Right lung (tissue), 5 donors: ENCODE data around the gene DSTYK. TPM values are rescaled to one million over a fixed set of nuclear protein-coding genes. Genes with fewer than 3 reads are reported as not detected.

Experiments used
- DNase-seq, 2 donors: peaks; one replicate each; pipeline ENCODE4 v3.0.0-alpha.2; 2013
- polyA plus RNA-seq, 5 donors: library from polyadenylated mRNA; unstranded; fragments of 120-200 nt; gene quantifications; one replicate each; pipeline versions ENCODE4 v1.2.1 to v1.2.3, GENCODE V29; 2013; ENCODE audit warnings: inconsistent platforms in 1 of 5, low replicate concordance in 1 of 5; ENCODE audit not compliant: insufficient read length in 5 of 5, insufficient read depth in 1 of 5

Gene DSTYK
- polyA plus RNA-seq, 5 donors: 13.2 to 18.2 (median 16.1) TPM

GRCh38 chr1:205141236-205142101 is 70.0 kb downstream of the DSTYK start:
- peak; percentile 64 to 74 for DNase-seq

GRCh38 chr1:205140113-205140512 is 71.4 kb downstream of the DSTYK start:
- DNase-seq: no peak

DNA sequence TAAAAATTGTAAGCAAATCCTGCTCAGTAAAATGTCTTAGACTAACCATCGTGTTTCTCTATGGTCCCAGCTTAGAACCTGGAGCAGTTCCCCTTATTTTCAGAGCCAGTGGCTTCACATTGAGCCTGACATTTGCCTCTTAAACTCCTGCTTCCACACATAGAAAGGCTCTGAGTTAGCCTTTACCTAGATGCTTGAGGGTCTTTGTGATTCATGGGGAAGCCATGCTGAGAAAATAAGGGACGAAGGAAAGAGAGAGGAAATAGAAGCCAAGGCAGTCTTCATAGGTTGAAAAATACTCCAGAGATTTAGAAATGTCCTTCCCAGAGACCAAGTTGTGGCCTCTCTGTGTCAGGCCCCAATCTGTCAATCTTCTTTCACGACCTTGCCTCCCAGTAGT is 73.6 kb downstream of the DSTYK start:
- no peak for DNase-seq

- DNase-seq: no peak
These were observed 78.2 kb downstream of the DSTYK start for GRCh38 chr1:205133287-205133686.

GRCh38 chr1:205129447-205130029 is 82.0 kb downstream of the DSTYK start:
- no peak for DNase-seq

DNA sequence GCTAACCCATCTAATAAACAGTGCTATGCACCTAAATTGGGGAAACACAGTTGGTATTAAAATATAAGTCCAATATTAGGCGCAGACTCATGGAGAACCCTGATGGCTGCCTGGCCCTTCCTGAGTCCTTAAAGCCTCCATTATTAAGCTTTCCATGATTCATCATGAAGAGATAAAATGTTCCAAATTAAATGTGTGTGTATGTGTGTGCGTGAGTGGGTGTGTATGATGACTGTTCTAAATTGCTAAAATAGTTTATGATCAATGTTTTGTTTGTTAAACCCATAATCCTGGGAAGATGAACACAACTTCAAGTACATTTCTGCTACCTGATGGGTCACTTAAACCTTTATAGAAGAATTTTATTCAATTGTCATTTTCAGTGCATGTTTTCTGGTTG is 83.5 kb downstream of the DSTYK start:
- DNase-seq: no peak

- no peak for DNase-seq
These were observed 83.9 kb downstream of the DSTYK start for GRCh38 chr1:205127646-205128045.

- DNase-seq: no peak
These were observed 86.8 kb downstream of the DSTYK start for GRCh38 chr1:205124726-205125125.

GRCh38 chr1:205122489-205122882 is 89.0 kb downstream of the DSTYK start:
- DNase-seq: no peak

GRCh38 chr1:205121660-205122488 is 89.6 kb downstream of the DSTYK start, which contains the start of gene RBBP5:
TSS of gene RBBP5 (minus strand) at chr1:205121978. CDS start at chr1:205121873, 105 bp downstream.
- DNase-seq: peak; percentile 97

GRCh38 chr1:205118752-205119151 is 92.8 kb downstream of the DSTYK start:
- no peak for DNase-seq

- DNase-seq: no peak
These were observed 100.1 kb downstream of the DSTYK start for GRCh38 chr1:205111354-205111753.

DNA sequence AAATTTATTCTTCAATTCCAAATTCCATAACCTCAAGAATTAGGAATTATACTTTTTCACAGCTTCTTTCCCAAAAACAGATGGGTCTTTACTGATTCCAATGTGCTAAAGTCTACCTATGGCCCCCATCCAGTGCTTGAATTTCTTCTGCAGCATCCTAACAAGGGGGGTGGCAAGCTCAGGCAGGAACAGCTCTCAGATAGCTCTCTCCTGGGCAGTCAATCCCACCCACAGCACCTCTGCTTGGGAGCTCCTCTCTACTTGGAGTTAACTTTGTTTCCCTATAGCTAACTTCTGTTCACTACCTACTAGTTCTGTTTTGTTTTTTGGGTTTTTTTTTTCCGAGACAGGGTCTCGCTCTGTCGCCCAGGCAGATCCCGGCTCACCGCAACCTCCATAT is 101.8 kb downstream of the DSTYK start:
- DNase-seq: no peak

- no peak for DNase-seq
These were observed 102.2 kb downstream of the DSTYK start for GRCh38 chr1:205109269-205109668.

DNA sequence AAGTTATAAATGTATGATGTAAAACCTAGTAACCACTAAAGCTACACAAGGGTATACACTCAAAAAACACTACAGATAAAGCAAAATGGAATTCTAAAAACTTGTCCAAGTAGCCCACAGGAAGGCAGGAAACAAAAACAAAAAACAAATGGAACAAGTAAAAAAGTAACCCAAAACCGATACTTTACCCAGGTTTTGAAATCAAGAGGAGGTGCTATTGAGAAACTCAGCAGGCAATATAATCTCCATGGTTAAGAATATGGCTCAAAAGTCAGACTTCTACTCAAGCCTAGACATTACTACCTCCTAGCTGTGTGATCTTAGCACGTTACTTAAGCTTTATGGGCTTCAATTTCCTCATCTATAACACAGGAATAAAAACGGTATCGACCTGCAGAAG is 103.0 kb downstream of the DSTYK start:
- no peak for DNase-seq

DNA sequence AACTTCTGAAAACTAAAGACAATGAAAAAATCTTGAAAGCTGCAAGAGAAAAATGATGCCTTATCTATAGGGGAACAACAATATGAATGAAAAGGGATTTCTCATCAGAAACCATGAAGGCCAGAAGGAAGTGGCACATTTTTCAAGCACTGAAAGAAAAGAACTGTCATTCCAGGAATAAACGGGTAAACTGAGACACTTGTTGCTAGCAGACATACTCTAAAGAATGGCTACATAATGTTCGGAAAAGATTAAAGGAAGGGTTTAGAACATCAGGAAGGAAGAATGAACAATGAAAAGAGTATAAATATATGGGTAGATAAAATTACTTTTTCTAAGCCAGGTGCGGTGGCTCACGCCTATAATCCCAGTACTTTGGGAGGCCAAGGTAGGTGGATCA is 104.2 kb downstream of the DSTYK start:
- DNase-seq: no peak

DNA sequence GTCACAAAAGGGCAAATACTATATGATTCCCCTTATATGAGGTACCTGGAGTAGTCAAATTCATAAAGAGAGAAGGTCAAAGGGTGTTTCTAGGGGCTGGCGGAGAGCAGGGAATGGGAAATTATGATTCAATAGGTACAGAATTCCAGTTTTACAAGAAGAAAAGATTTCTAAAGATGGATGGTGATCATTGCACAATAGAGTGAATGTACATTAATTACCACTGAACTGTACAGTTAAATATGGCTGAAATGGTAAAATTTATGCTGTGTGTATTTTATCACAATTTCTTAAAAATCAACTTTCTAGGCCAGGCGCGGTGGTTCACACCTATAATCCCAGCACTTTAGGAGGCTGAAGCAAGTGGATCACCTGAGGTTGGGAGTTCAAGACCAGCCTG is 109.1 kb downstream of the DSTYK start:
- no peak for DNase-seq

- DNase-seq: no peak
These were observed 113.3 kb downstream of the DSTYK start for GRCh38 chr1:205098242-205098641.

DNA sequence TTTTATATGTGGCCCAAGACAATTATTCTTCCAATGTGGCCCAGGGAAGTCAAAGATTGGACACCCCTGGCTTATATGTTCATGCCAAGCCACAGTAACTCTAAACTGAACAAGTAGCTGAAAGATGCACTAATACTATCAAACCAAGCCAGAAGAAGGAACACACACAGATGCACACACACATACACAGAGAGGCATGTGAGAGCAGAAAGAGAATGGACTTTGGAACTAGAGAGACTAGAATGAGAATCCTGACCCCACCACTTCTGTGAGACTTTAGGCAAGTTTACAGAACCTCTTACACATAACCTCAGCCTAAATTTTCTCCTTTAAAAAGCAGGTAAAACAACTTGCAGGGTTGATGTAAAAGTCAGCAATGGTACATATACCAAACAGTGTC is 116.1 kb downstream of the DSTYK start:
- DNase-seq: no peak
